ENCODE results near the gene ITGB7. TPM values are rescaled to one million over a fixed set of nuclear protein-coding genes. Genes with fewer than 3 reads are reported as not detected.

Gene ITGB7
- polyA plus RNA-seq, result 238 TPM

- H3K4me3 Mint-ChIP-seq, result peak within 1 kb of the TSS; percentile 79 to 94 (median 92)
- peak within 1 kb of the TSS; percentile 59 to 93 (median 91) for H3K27ac Mint-ChIP-seq
- no peaks in the 10 kb centered on the region for H3K27me3 Mint-ChIP-seq
- no peaks in the 10 kb centered on the region for H3K9me3 Mint-ChIP-seq
- H3K4me1 Mint-ChIP-seq, result peaks cover 27 to 47% (median 41%) of the 10 kb centered on the region in 3 donors
- H3K36me3 Mint-ChIP-seq, result peaks cover 8% of the 10 kb centered on the region
Measured at GRCh38 chr12:53207042-53207441, at the start of gene ITGB7. Gene ITGB7, minus strand, starts transcription at chr12:53207251. Its CDS starts 6,808 bp downstream, at chr12:53200443.

- no peaks in the 10 kb centered on the region for H3K9me3 Mint-ChIP-seq
- peaks cover 19 to 46% (median 26%) of the 10 kb centered on the region in 3 donors for H3K4me1 Mint-ChIP-seq
- no peaks in the 10 kb centered on the region for H3K27me3 Mint-ChIP-seq
- peak overlapping the region; percentile 51 to 90 (median 82) for H3K4me3 Mint-ChIP-seq
- H3K27ac Mint-ChIP-seq, result peak overlapping the region; percentile 75 to 90 (median 80)
- peaks cover 4% of the 10 kb centered on the region for H3K36me3 Mint-ChIP-seq
Measured at GRCh38 chr12:53255996-53256395, 48.9 kb upstream of the ITGB7 start.

GRCh38 chr12:53254816-53255545, 47.9 kb upstream of the ITGB7 start:
- Mint-ChIP-seq H3K36me3 (peaks cover 4% of the 10 kb centered on the region), H3K27me3 (no peaks in the 10 kb centered on the region), H3K27ac (peak overlapping the region in 1 of 3 donors; percentile 80), H3K9me3 (no peaks in the 10 kb centered on the region), H3K4me1 (peaks cover 19 to 46% (median 26%) of the 10 kb centered on the region in 3 donors), H3K4me3 (peak overlapping the region in 3 of 4 donors; percentile 9 to 96 (median 51))

GRCh38 chr12:53253298-53253697, 46.2 kb upstream of the ITGB7 start:
- peak overlapping the region; percentile 73 to 94 (median 86) for H3K27ac Mint-ChIP-seq
- peaks cover 19 to 39% (median 26%) of the 10 kb centered on the region in 3 donors for H3K4me1 Mint-ChIP-seq
- H3K27me3 Mint-ChIP-seq, result no peaks in the 10 kb centered on the region
- no peaks in the 10 kb centered on the region for H3K9me3 Mint-ChIP-seq
- H3K36me3 Mint-ChIP-seq, result peaks cover 4% of the 10 kb centered on the region
- H3K4me3 Mint-ChIP-seq, result peak overlapping the region; percentile 96 to 99 (median 99)

GRCh38 chr12:53252349-53252916, 45.4 kb upstream of the ITGB7 start:
- H3K4me1 Mint-ChIP-seq, result peaks cover 15 to 36% (median 24%) of the 10 kb centered on the region in 3 donors
- no peaks in the 10 kb centered on the region for H3K9me3 Mint-ChIP-seq
- peak overlapping the region; percentile 73 to 94 (median 86) for H3K27ac Mint-ChIP-seq
- H3K36me3 Mint-ChIP-seq, result peaks cover 4% of the 10 kb centered on the region
- H3K4me3 Mint-ChIP-seq, result peak overlapping the region; percentile 96 to 99 (median 99)
- no peaks in the 10 kb centered on the region for H3K27me3 Mint-ChIP-seq

- no peaks in the 10 kb centered on the region for H3K27me3 Mint-ChIP-seq
- peak overlapping the region; percentile 96 to 99 (median 99) for H3K4me3 Mint-ChIP-seq
- no peaks in the 10 kb centered on the region for H3K9me3 Mint-ChIP-seq
- peaks cover 15 to 35% (median 24%) of the 10 kb centered on the region in 3 donors for H3K4me1 Mint-ChIP-seq
- H3K27ac Mint-ChIP-seq, result peak overlapping the region; percentile 86 to 95 (median 94)
- H3K36me3 Mint-ChIP-seq, result peaks cover 4% of the 10 kb centered on the region
Measured at GRCh38 chr12:53251477-53252348, 44.7 kb upstream of the ITGB7 start.

GRCh38 chr12:53245286-53245685, 38.2 kb upstream of the ITGB7 start:
- H3K36me3 Mint-ChIP-seq, result no peaks in the 10 kb centered on the region
- no peaks in the 10 kb centered on the region for H3K9me3 Mint-ChIP-seq
- no peak overlapping the region for H3K27ac Mint-ChIP-seq
- peaks cover 2% of the 10 kb centered on the region for H3K27me3 Mint-ChIP-seq
- peaks cover 11 to 14% (median 14%) of the 10 kb centered on the region in 3 donors for H3K4me1 Mint-ChIP-seq
- no peak overlapping the region for H3K4me3 Mint-ChIP-seq

- no peaks in the 10 kb centered on the region for H3K36me3 Mint-ChIP-seq
- H3K4me3 Mint-ChIP-seq, result no peak overlapping the region
- peaks cover 2% of the 10 kb centered on the region for H3K27me3 Mint-ChIP-seq
- H3K9me3 Mint-ChIP-seq, result no peaks in the 10 kb centered on the region
- H3K27ac Mint-ChIP-seq, result no peak overlapping the region
- H3K4me1 Mint-ChIP-seq, result peaks cover 18% of the 10 kb centered on the region in 3 donors
Measured at GRCh38 chr12:53244337-53244736, 37.3 kb upstream of the ITGB7 start.

- Mint-ChIP-seq H3K9me3 (no peaks in the 10 kb centered on the region), H3K36me3 (no peaks in the 10 kb centered on the region), H3K27ac (no peak overlapping the region), H3K4me1 (peaks cover 21 to 26% (median 24%) of the 10 kb centered on the region in 3 donors), H3K4me3 (peak overlapping the region in 1 of 4 donors; percentile 77), H3K27me3 (peaks cover 2% of the 10 kb centered on the region)
Measured at GRCh38 chr12:53241623-53242412, 34.8 kb upstream of the ITGB7 start.

GRCh38 chr12:53239643-53240258, 32.7 kb upstream of the ITGB7 start:
- H3K36me3 Mint-ChIP-seq, result no peaks in the 10 kb centered on the region
- no peaks in the 10 kb centered on the region for H3K9me3 Mint-ChIP-seq
- H3K27me3 Mint-ChIP-seq, result peaks cover 7% of the 10 kb centered on the region
- peaks cover 30 to 41% (median 35%) of the 10 kb centered on the region in 3 donors for H3K4me1 Mint-ChIP-seq
- peak overlapping the region in 1 of 4 donors; percentile 45 for H3K4me3 Mint-ChIP-seq
- H3K27ac Mint-ChIP-seq, result no peak overlapping the region

GRCh38 chr12:53236443-53237111, 29.5 kb upstream of the ITGB7 start:
- no peaks in the 10 kb centered on the region for H3K36me3 Mint-ChIP-seq
- H3K4me1 Mint-ChIP-seq, result peaks cover 37 to 47% (median 45%) of the 10 kb centered on the region in 3 donors
- H3K9me3 Mint-ChIP-seq, result no peaks in the 10 kb centered on the region
- peak overlapping the region in 3 of 4 donors; percentile 7 to 71 (median 49) for H3K4me3 Mint-ChIP-seq
- peaks cover 17% of the 10 kb centered on the region for H3K27me3 Mint-ChIP-seq
- peak overlapping the region in 1 of 3 donors; percentile 4 for H3K27ac Mint-ChIP-seq

GRCh38 chr12:53235742-53236442, 28.8 kb upstream of the ITGB7 start:
- Mint-ChIP-seq H3K36me3 (no peaks in the 10 kb centered on the region), H3K4me1 (peaks cover 30 to 47% (median 43%) of the 10 kb centered on the region in 3 donors), H3K27ac (no peak overlapping the region), H3K27me3 (peaks cover 15% of the 10 kb centered on the region), H3K9me3 (no peaks in the 10 kb centered on the region), H3K4me3 (peak overlapping the region in 2 of 4 donors; percentile 49 to 60)

GRCh38 chr12:53235164-53235563, 28.1 kb upstream of the ITGB7 start:
- H3K27me3 Mint-ChIP-seq, result peaks cover 15% of the 10 kb centered on the region
- no peaks in the 10 kb centered on the region for H3K9me3 Mint-ChIP-seq
- peak overlapping the region in 1 of 4 donors; percentile 73 for H3K4me3 Mint-ChIP-seq
- H3K27ac Mint-ChIP-seq, result no peak overlapping the region
- peaks cover 24 to 41% (median 37%) of the 10 kb centered on the region in 3 donors for H3K4me1 Mint-ChIP-seq
- no peaks in the 10 kb centered on the region for H3K36me3 Mint-ChIP-seq
